Progenitor cell of endocrine pancreas (in vitro differentiated cells): Measurements from ENCODE around the gene SRGN. TPM values are rescaled to one million over a fixed set of nuclear protein-coding genes. Genes with fewer than 3 reads are reported as not detected.

Experiments
- DNase-seq: peaks from one replicate; pipeline ENCODE4 v3.0.0; 2021; ENCODE audit warnings: low spot score; ENCODE audit not compliant: unreplicated experiment
- H3K27ac Mint-ChIP-seq: 2 replicates; pipeline ENCODE4 v1.8.0; 2021; ENCODE audit warnings: mild to moderate bottlenecking, moderate library complexity, mixed read lengths
- H3K27me3 Mint-ChIP-seq: 2 replicates; pipeline ENCODE4 v1.8.0; 2021; ENCODE audit warnings: mixed read lengths
- H3K36me3 Mint-ChIP-seq: 2 replicates; pipeline ENCODE4 v1.8.0; 2022; ENCODE audit warnings: mixed read lengths; ENCODE audit not compliant: insufficient read depth
- H3K4me1 Mint-ChIP-seq: 2 replicates; pipeline ENCODE4 v1.8.0; 2021; ENCODE audit warnings: low read depth, mixed read lengths
- H3K4me3 Mint-ChIP-seq: 2 replicates; pipeline ENCODE4 v1.8.0; 2021; ENCODE audit warnings: low read depth, mild to moderate bottlenecking, moderate library complexity, mixed read lengths
- H3K9me3 Mint-ChIP-seq: 2 replicates; pipeline ENCODE4 v1.8.0; 2021; ENCODE audit warnings: low read depth, mixed read lengths
- total RNA-seq: library from RNA; stranded (reverse); gene quantifications from 2 replicates; pipeline ENCODE4 v1.2.1, GENCODE V29; 2021
- TF ChIP-seq, protein P1 (sequence below): fragments of 200-600 bp; sonication (generic); IDR thresholded peaks from one replicate; pipeline ENCODE4 v1.5.0; 2021; ENCODE audit warnings: antibody characterized with exemption, mild to moderate bottlenecking; ENCODE audit not compliant: unreplicated experiment

SRGN gene
- total RNA-seq, 1 donor from 2014 or later: not detected

DNA sequence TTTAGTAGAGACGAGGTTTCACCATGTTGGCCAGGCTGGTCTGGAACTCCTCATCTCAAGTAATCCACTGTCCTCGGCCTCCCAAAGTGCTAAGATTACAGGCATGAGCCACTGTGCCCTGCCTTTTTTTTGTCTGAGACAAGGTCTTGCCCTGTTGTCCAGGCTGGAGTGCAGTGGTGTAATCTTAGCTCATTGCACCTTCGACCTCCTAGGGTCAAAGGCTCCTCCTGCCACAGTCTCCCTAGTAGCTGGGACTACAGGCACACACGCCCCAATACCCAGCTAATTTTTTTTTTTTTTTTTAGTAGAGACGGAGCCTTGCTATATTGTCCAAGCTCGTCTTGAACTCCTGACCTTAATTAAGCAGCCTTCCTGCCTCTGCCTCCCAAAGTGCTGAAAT lies 65.3 kb downstream of the SRGN start:
- Mint-ChIP-seq H3K36me3 (peaks cover 3% of the 10 kb centered on the region), H3K9me3 (no peaks in the 10 kb centered on the region), H3K4me3 (no peak overlapping the region), H3K4me1 (no peaks in the 10 kb centered on the region), H3K27ac (no peak overlapping the region), H3K27me3 (no peaks in the 10 kb centered on the region)
- no peak for DNase-seq
- TF ChIP-seq, protein P1, sequence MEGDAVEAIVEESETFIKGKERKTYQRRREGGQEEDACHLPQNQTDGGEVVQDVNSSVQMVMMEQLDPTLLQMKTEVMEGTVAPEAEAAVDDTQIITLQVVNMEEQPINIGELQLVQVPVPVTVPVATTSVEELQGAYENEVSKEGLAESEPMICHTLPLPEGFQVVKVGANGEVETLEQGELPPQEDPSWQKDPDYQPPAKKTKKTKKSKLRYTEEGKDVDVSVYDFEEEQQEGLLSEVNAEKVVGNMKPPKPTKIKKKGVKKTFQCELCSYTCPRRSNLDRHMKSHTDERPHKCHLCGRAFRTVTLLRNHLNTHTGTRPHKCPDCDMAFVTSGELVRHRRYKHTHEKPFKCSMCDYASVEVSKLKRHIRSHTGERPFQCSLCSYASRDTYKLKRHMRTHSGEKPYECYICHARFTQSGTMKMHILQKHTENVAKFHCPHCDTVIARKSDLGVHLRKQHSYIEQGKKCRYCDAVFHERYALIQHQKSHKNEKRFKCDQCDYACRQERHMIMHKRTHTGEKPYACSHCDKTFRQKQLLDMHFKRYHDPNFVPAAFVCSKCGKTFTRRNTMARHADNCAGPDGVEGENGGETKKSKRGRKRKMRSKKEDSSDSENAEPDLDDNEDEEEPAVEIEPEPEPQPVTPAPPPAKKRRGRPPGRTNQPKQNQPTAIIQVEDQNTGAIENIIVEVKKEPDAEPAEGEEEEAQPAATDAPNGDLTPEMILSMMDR: no peak

Other genes starting within 250 kb of the SRGN start
- gene DDX50, start 186.8 kb upstream of the SRGN start, total RNA-seq: 42.3 and 45.3 TPM in 2 replicates
- 38.2 and 45.6 TPM in 2 replicates for gene DDX21, start 131.9 kb upstream of the SRGN start, total RNA-seq
- 26.7 and 28.0 TPM in 2 replicates for gene KIFBP, start 99.3 kb upstream of the SRGN start, total RNA-seq
- 51.1 and 60.4 TPM in 2 replicates for gene VPS26A, start 36.1 kb downstream of the SRGN start, total RNA-seq
- 35.9 and 36.6 TPM in 2 replicates for gene SUPV3L1, start 92.1 kb downstream of the SRGN start, total RNA-seq
- gene HKDC1, start 132.2 kb downstream of the SRGN start, total RNA-seq: 4.1 and 6.2 TPM in 2 replicates
- gene HK1, start 190.4 kb downstream of the SRGN start, total RNA-seq: 32.5 and 35.6 TPM in 2 replicates